A549 treated with AZD2906 at 1 μM for 4 hours (cell line): ENCODE data around the gene ROCK2. TPM values are rescaled to one million over a fixed set of nuclear protein-coding genes. Genes with fewer than 3 reads are reported as not detected.

Experiments used
- total RNA-seq: library from RNA; stranded (reverse); fragments of 200-300 nt; extraction: Qiagen RNA extraction; gene quantifications from 5 replicates; pipeline ENCODE4 v1.2.3, GENCODE V29; 2022

ROCK2 gene
- 19.6 to 30.4 TPM (median 23.7 TPM) in 5 replicates for total RNA-seq

DNA sequence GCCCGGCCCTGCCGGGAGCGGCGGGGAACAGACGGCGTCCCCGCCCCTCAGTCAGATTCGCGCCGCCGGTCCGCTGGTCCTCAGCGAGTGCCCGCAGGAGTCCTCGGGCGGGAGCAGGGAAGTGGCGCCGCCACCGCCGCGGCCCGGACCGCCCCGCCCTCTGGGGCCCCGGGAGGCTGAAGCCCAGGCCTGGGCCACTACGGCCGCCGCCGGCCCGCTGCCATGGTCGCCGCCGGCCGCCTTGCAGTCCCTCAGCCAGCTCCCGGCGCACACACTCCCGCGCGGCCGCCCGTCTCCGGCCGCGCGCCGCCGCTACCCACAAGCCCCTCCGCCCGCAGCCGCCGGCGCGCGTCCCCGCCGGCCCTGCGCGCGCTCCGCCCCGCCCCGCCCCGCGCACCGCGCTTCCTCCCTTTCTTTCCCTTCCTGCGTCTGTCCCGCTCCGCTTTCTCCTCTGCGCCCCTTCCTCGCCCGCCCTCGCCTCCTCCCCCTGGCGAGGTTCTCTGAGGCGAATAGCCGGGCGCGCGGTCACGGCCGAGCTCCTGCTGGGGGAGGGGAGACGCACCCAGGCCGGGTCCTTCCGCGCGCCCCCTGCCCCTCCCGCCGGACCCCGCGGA is at the start of gene ROCK2:
TSS of gene ROCK2 (minus strand) at position 295 of the 614 bp plus-strand sequence. CDS start 500 bp downstream, outside the sequence.

DNA sequence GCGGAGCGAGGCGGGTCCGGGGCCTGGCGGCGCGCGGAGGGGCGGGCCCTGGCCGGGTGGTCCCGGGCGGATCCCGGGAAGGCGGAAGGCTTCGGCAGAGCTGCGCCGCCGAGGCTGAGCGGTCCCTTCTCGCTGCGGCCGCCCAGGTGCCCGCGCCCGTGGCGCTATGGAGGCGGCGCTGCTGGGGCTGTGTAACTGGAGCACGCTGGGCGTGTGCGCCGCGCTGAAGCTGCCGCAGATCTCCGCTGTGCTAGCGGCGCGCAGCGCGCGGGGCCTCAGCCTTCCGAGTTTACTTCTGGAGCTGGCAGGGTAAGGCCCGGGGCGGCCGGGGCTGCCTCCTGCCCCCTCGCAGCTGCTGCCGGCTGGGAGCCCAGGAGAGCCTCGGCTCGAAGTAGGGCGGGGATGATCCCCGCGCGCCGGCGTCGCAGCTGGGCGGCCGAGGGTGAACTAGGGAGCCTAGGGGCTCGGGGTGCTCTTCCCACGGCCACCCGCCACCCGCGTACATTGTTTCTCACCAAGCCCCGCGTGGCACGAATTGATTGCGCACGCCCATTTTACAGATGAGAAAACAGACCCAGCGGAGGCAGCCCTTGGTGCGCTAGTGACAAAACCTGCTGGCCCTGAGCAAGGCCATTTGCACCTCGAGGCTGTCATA is 188.9 kb downstream of the ROCK2 start, which contains the start of gene SLC66A3:
TSS of gene SLC66A3 (plus strand) at position 87 of the 655 bp plus-strand sequence. CDS start at position 167, 80 bp downstream.

Other genes with a start within 250 kb of the ROCK2 start
- gene SLC66A3, start 189.2 kb downstream of the ROCK2 start, total RNA-seq: 33.8 to 39.9 TPM (median 36.7 TPM) in 5 replicates
- 22.4 to 26.6 TPM (median 22.9 TPM) in 5 replicates for gene E2F6, start 121.5 kb upstream of the ROCK2 start, total RNA-seq
- 2.3 to 4.1 TPM (median 3.5 TPM) in 5 replicates for gene GREB1, start 189.4 kb upstream of the ROCK2 start, total RNA-seq